ENCODE results near the gene GEMIN7. TPM values are rescaled to one million over a fixed set of nuclear protein-coding genes. Genes with fewer than 3 reads are reported as not detected.
"Not testable (repeated sequence)": the region's sequence is repeated elsewhere in the genome, so short reads cannot be mapped to it uniquely, and the experiment has no call there.

Gene GEMIN7
- total RNA-seq, 1 donor from 2014 or later: 10.7 TPM

- no peak for DNase-seq (ENCODE audit: low spot score)
- intact Hi-C loops (cut with DNase I): no loop called here
Measured at GRCh38 chr19:45099467-45100191, 20.6 kb downstream of the GEMIN7 start.

- intact Hi-C loops (cut with DNase I): no loop called here
- DNase-seq (ENCODE audit: low spot score): no peak
Measured at GRCh38 chr19:45100201-45100600, 21.1 kb downstream of the GEMIN7 start.

GRCh38 chr19:45100846-45101252 is 21.8 kb downstream of the GEMIN7 start:
- DNase-seq (ENCODE audit: low spot score): no peak
- intact Hi-C loops (cut with DNase I): no loop called here

DNA sequence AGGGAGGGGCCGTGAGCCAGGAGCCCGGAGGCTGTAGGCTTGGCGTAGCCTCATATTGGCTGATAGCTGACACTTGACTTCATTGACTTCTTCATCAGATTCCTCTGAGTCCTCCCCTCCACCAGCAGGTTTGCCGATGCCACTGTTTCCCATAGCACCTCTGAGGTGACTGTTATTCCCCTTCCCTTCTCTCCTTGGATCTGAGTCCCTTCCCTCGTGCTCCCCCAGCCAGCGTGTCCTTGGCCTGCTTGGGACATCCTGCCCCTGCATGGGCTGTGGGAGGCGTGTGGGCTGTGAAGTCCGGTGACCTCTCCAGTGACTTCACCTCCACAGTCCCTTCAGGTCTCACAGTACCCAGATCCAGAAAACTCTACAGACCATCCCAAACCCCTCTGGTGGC is 22.7 kb downstream of the GEMIN7 start:
- DNase-seq (ENCODE audit: low spot score): no peak

DNA sequence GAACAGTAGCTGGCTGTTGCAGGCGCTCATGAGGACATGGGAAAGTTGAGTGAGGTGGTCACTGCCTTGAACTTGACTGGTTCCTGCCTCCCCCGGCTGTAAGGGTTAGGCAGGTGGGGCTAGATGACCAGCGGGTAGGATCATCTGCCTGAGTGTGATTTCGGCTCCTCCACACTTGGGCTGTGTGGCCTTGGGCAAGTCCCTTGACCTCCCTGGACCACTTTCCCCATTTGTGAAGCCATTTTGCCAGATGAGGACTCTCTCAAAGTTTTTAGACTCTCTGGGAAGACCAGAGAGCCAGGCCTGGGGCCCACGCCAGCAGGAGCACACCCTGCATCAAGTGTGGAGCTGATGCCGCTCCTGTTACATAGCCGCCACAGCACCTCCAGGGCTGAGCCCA is 23.4 kb downstream of the GEMIN7 start:
- DNase-seq (ENCODE audit: low spot score): no peak
- intact Hi-C loops (cut with DNase I): no loop called here

More for the DNA sequence above, 22.7 kb downstream of the GEMIN7 start:
- intact Hi-C loops (cut with DNase I): no loop called here

- DNase-seq (ENCODE audit: low spot score): no peak
- intact Hi-C loops (cut with DNase I): no loop called here
Measured at GRCh38 chr19:45103156-45103507, 24.1 kb downstream of the GEMIN7 start.

GRCh38 chr19:45103508-45104319 is 24.7 kb downstream of the GEMIN7 start:
- intact Hi-C loops (cut with DNase I): no loop called here
- no peak for DNase-seq (ENCODE audit: low spot score)

DNA sequence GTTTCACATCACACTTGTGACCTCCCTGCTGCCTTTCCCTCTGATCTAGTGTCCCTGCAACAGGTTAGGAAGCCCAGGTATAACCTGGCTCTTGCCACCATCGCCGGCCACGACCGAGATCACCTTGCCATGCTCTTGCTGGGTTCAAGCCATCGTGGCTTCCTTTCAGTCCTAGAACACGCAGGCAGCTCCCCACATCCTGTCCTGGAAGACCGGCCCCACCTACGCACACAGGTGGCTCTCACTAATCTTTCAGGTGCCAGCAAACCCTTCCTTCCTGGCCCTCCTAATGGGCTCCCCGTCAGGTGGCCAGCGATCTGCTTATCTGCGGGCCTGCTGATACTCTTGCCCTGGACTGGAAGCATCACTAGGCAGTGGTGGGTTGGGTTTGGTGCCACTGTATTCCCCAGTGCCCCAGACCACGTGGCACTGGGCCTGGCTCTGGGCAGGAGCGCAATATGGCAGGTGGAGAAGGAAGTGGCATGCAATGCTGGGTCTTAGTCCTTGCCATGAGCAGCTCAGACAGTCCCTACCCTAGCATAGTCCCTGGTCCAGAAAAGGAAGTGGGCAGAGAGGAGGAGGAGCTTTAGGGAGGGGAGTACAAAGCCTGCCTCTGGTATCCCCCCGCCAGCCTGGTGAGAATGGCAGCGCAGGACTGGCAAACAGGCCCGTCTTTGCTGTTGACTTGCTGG is 25.7 kb downstream of the GEMIN7 start:
- intact Hi-C loops (cut with DNase I): no loop called here

GRCh38 chr19:45106363-45106762 is 27.3 kb downstream of the GEMIN7 start:
- intact Hi-C loops (cut with DNase I); DNase-seq (ENCODE audit: low spot score): not testable (repeated sequence)

More for the DNA sequence above, 25.7 kb downstream of the GEMIN7 start:
- DNase-seq (ENCODE audit: low spot score): no peak

- intact Hi-C loops (cut with DNase I): no loop called here
- DNase-seq (ENCODE audit: low spot score): no peak
Measured at GRCh38 chr19:45107621-45108150, 28.6 kb downstream of the GEMIN7 start.

DNA sequence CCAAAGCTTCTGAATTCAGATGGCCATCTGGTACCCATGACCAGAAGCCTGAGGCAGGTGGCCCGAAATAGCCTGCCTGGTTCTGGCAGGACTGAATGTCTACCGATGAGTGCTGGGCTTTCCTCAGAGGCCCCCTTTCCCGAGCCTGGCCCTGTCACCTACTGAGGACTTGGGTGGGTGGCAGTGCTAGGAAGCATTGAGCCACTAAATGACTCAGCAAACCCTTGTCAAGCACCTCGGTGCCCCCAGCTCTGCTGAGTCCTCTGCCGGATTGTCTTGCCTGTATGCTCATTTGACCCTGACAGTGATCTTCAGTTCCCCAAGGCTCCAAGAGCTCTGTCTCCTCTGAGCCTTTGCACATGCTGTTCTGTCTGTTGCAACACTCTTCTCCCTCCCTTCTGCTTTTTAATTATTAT is 31.8 kb downstream of the GEMIN7 start:
- intact Hi-C loops (cut with DNase I): no loop called here
- DNase-seq (ENCODE audit: low spot score): no peak

DNA sequence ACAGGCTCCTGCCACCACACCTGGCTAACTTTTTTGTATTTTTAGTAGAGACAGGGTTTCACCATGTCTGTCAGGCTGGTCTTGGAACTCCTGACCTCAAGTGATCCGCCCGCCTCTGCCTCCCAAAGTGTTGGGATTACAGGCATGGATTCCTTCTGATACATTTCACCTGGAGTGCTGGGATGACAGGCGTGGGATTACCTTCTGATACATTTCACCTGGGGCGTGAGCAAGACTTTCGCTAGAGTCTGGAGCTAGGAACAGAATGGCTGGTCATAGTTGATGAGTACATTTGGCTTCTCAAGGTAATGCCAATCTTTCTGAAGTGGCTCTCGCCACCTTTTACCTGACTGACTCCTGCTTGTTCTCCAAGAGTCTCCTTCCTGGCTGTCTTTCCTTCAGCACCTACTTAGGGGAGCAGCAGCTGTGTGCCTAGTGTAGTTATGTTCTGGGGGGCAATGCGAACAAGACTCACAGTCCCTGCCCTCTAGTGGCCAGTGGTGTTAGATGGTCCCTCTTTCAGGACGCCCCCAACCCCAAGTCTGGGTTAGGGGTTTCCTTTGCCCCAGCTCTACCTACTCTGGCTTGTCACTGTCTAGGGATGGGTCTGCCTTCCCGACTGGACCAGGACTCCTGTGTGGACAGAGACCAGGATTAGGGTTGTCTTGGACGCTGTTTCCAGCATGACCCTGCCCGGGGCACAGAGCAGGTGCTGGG is 33.2 kb downstream of the GEMIN7 start:
- intact Hi-C loops (cut with DNase I): no loop called here
- no peak for DNase-seq (ENCODE audit: low spot score)

- no peak for DNase-seq (ENCODE audit: low spot score)
- intact Hi-C loops (cut with DNase I): no loop called here
Measured at GRCh38 chr19:45113628-45114027, 34.6 kb downstream of the GEMIN7 start.

DNA sequence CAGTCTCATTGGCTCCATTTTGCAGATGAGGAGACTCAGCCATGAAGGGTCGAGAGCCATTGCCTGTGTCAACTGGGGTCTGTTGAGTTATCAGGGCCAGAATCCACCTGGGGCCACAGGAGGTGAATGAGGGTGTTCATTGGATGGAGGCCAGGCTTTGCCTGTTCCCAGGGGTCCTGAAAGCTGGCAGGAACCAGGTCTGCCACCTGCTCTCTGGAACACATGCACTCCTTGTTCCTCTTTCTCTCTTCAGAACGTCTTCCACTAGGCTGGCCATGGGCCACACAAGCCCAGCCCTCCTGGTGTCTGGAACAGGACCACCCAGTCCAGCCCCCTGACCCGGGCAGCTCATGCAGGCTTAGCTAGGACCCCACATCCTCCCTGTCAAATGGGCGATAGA is 35.1 kb downstream of the GEMIN7 start:
- DNase-seq (ENCODE audit: low spot score): no peak
- intact Hi-C loops (cut with DNase I): no loop called here

DNA sequence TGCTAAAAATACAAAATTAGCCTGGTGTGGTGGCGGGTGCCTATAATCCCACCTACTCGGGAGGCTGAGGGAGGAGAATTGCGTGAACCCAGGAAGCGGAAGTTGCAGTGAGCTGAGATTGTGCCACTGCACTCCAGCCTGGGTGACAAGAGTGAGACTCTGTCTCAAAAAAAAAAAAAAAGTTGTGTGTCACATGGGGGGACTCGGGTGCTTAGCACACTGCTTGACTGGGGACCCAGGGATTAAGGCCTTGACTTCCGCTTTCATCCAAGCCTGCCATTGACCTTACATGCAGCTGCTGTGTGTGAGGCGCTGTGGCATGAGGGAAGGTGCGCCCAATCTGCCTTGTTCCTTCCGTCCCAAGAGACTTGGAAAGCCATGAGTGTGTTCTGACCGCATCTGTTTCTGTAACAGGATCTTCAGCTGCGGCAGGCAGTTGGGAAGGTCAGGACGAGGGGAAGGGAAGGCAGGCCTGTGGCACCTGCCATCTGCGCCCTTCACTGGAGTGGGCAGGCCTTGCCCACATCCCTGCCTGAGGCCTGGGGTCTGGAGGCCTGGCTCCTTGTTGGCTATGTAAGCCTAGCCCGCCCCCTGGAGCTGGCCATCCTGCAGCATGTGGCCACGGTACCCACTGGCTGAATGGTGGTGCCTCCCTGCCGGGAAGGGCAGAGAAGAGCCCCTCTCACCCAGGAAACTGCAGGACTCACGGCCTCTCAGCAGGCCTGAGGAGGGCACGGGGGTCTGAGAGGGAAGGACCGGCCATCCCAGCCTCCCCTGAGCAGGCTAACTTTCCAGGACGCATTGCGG is 37.0 kb downstream of the GEMIN7 start:
- intact Hi-C loops (cut with DNase I): no loop called here

DNA sequence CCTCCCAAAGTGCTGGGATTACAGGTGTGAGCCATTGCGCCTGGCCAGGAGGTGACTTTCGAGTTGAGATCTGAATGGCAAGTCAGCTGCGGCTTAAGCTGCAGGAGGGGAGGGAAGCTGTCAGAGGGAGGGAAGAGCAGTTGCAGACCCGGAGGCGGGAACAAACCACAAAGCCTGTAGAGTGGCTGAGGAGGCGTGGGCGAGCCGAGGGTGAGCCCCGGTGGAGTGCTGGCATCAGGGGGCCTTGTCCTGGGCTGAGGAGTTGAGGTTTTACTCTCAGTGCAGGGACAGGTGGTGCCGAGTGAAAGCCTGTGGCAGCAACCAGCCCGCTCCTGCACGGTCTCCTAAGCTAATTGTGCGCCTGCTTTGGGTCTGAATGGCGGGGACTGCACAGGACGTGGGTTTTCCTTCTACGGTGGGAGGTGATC is 38.1 kb downstream of the GEMIN7 start:
- no peak for DNase-seq (ENCODE audit: low spot score)
- intact Hi-C loops (cut with DNase I): no loop called here

More for the DNA sequence above, 37.0 kb downstream of the GEMIN7 start:
- DNase-seq (ENCODE audit: low spot score): no peak

DNA sequence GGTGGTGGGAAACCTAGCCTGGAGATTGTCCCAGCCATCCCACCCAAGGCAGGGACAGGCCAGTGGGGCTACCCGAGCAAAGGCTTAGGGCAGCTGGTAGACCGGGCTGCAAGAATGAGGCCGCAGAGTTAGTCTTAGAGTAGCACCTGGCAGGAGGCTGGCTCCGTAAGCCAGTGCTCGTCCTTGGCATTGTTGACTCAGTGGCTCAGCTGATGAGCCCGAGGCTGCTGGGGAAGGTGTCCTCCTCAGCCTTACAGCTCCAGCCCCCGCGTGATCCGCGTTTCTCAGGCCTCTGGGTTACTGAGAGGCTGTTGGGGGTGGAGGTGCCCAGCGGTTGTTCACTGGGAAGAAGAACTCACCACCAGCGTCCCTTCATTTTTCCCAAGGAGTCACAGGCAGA is 38.6 kb downstream of the GEMIN7 start:
- intact Hi-C loops (cut with DNase I): no loop called here
- DNase-seq (ENCODE audit: low spot score): no peak

GRCh38 chr19:45118106-45118505 is 39.0 kb downstream of the GEMIN7 start:
- intact Hi-C loops (cut with DNase I): no loop called here
- no peak for DNase-seq (ENCODE audit: low spot score)

Measured in cardiac septum (tissue), 1 donor.